Ishikawa (cell line): ENCODE results near the gene CBLIF.

Experiments used
- CEBPB ChIP-seq: IDR thresholded peaks from 2 replicates; pipeline ENCODE4 v1.6.1; 2012
- CREB1 ChIP-seq: IDR thresholded peaks from 2 replicates; pipeline ENCODE4 v1.6.1; 2012; ENCODE audit warnings: low read depth
- MAX ChIP-seq: IDR thresholded peaks from 2 replicates; pipeline ENCODE4 v1.6.1; 2012
- RAD21 ChIP-seq: IDR thresholded peaks from 2 replicates; pipeline ENCODE4 v1.6.1; 2012; ENCODE audit warnings: low read depth
- TAF1 ChIP-seq: IDR thresholded peaks from 2 replicates; pipeline ENCODE4 v1.6.1; 2012; ENCODE audit warnings: low read depth, mild to moderate bottlenecking
- YY1 ChIP-seq: IDR thresholded peaks from 2 replicates; pipeline ENCODE4 v1.6.1; 2012; ENCODE audit warnings: low read depth

- TF ChIP-seq CEBPB = no peak
- no peak for TF ChIP-seq MAX
- no peak for TF ChIP-seq YY1
- no peak for TF ChIP-seq RAD21
- TF ChIP-seq CREB1 = no peak
- no peak for TF ChIP-seq TAF1
Observed at GRCh38 chr11:59841514-59841913, 3.8 kb downstream of the CBLIF start.
